PC-9 (cell line): Measurements from ENCODE around the gene PARM1.

Experiments
- EZH2 ChIP-seq: fragments of 200-600 bp; sonication (generic); IDR thresholded peaks from 2 replicates; pipeline ENCODE4 v1.8.0; 2017; ENCODE audit warnings: antibody characterized with exemption, low read depth
- TF ChIP-seq, protein P1 (sequence below): fragments of 200-600 bp; sonication (generic); conservative IDR thresholded peaks from 2 replicates; pipeline ENCODE4 v1.6.1; 2017; ENCODE audit warnings: mixed run types, antibody characterized with exemption, mild to moderate bottlenecking, moderate library complexity

DNA sequence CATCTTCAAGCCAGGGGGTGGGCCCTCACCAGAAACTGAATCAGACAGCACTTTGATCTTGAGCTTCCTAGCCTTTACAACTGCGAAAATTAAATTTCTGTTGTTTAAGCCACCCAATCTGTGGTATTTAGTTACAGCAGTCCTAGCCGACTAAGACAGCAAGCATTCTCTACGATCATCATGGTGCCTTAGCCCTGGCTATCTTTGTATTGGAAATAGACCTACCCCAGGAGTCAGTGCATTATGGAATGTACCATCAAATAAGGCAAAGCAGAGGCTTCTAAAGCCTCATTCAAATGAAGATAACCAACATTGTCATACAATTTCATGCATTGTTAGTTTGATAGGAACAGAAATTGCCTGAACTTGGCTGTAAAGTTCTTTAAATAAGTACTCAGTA is 75.0 kb downstream of the PARM1 start:
- TF ChIP-seq, protein P1, sequence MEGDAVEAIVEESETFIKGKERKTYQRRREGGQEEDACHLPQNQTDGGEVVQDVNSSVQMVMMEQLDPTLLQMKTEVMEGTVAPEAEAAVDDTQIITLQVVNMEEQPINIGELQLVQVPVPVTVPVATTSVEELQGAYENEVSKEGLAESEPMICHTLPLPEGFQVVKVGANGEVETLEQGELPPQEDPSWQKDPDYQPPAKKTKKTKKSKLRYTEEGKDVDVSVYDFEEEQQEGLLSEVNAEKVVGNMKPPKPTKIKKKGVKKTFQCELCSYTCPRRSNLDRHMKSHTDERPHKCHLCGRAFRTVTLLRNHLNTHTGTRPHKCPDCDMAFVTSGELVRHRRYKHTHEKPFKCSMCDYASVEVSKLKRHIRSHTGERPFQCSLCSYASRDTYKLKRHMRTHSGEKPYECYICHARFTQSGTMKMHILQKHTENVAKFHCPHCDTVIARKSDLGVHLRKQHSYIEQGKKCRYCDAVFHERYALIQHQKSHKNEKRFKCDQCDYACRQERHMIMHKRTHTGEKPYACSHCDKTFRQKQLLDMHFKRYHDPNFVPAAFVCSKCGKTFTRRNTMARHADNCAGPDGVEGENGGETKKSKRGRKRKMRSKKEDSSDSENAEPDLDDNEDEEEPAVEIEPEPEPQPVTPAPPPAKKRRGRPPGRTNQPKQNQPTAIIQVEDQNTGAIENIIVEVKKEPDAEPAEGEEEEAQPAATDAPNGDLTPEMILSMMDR: no peak
- no peak for TF ChIP-seq EZH2
